Lower lobe of right lung (tissue), 2 donors: ENCODE data around the gene FHIP1B. TPM values are rescaled to one million over a fixed set of nuclear protein-coding genes. Genes with fewer than 3 reads are reported as not detected.

ENCODE experiments used
- ATAC-seq, 2 donors: fragments of 200-7000 bp; cut with Tn5 transposase; one replicate each; pipeline ENCODE4 v1.9.1; 2020 to 2022; ENCODE audit warnings: mild to moderate bottlenecking in 2 of 2, moderate library complexity in 2 of 2
- DNase-seq: peaks from one replicate; pipeline ENCODE4 v3.0.0-alpha.2; 2020
- H3K27ac ChIP-seq: fragments of 200-600 bp; one replicate; pipeline ENCODE4 v1.8.0; 2022
- H3K27me3 ChIP-seq: fragments of 200-600 bp; one replicate; pipeline ENCODE4 v1.8.0; 2022; ENCODE audit warnings: low read depth
- H3K36me3 ChIP-seq: fragments of 200-600 bp; one replicate; pipeline ENCODE4 v1.8.0; 2022; ENCODE audit warnings: mild to moderate bottlenecking
- H3K4me1 ChIP-seq: fragments of 200-600 bp; one replicate; pipeline ENCODE4 v1.8.0; 2022
- H3K4me3 ChIP-seq: fragments of 200-600 bp; one replicate; pipeline ENCODE4 v1.8.0; 2022; ENCODE audit warnings: mild to moderate bottlenecking
- H3K9me3 ChIP-seq: fragments of 200-600 bp; one replicate; pipeline ENCODE4 v1.8.0; 2022
- CTCF ChIP-seq: fragments of 200-600 bp; IDR thresholded peaks from one replicate; pipeline ENCODE4 v1.8.0; 2022; ENCODE audit warnings: antibody characterized with exemption, mild to moderate bottlenecking
- intact Hi-C: fragments of 100-400 bp; cut with DNase I; formaldehyde crosslinking; loops from one replicate; pipeline ENCODE4 v1.11.0; 2022
- total RNA-seq: library from RNA; stranded (reverse); fragmentation: NEBNext Ultra II Directional; extraction: Animal tissue kit (Norgen Biotek cat#: 25700); gene quantifications from one replicate; pipeline ENCODE4 v1.2.1, GENCODE V29; 2021
- donor health status: DM: no; HTN: yes; CAD: no; lungs with severe emphysema.

FHIP1B gene
- total RNA-seq, 1 donor from 2014 or later, result 37.1 TPM

- Histone ChIP-seq H3K27ac (no peak overlapping the region), H3K27me3 (no peaks in the 10 kb centered on the region), H3K36me3 (no peaks in the 10 kb centered on the region), H3K4me1 (peaks cover 26% of the 10 kb centered on the region), H3K9me3 (no peaks in the 10 kb centered on the region), H3K4me3 (no peak overlapping the region)
- intact Hi-C loops, result no loop called here
- DNase-seq (no peak), ATAC-seq (no peak)
- TF ChIP-seq CTCF, result no peak
Measured at GRCh38 chr11:6232899-6233298, 1.5 kb downstream of the FHIP1B start.

GRCh38 chr11:6229911-6230310 is 4.5 kb downstream of the FHIP1B start:
- Histone ChIP-seq H3K4me3 (no peak overlapping the region), H3K4me1 (peaks cover 36% of the 10 kb centered on the region), H3K27me3 (no peaks in the 10 kb centered on the region), H3K9me3 (no peaks in the 10 kb centered on the region), H3K27ac (no peak overlapping the region), H3K36me3 (no peaks in the 10 kb centered on the region)
- DNase-seq (no peak), ATAC-seq (no peak)
- intact Hi-C loops, result no loop called here
- no peak for TF ChIP-seq CTCF

- Histone ChIP-seq H3K27me3 (no peaks in the 10 kb centered on the region), H3K4me3 (no peak overlapping the region), H3K27ac (no peak overlapping the region), H3K36me3 (peaks cover 10% of the 10 kb centered on the region), H3K9me3 (no peaks in the 10 kb centered on the region), H3K4me1 (peaks cover 30% of the 10 kb centered on the region)
- ATAC-seq (no peak), DNase-seq (no peak)
- intact Hi-C loops, result no loop called here
- TF ChIP-seq CTCF, result no peak
Measured at GRCh38 chr11:6228520-6228919, 5.9 kb downstream of the FHIP1B start.

GRCh38 chr11:6225896-6226295 is 8.5 kb downstream of the FHIP1B start:
- H3K27ac ChIP-seq, result peak overlapping the region; percentile 54
- DNase-seq (no peak), ATAC-seq (peak in 1 of 2 donors; percentile 65)
- intact Hi-C loops, result no loop called here
- peaks cover 21% of the 10 kb centered on the region for H3K4me1 ChIP-seq
- H3K9me3 ChIP-seq, result no peaks in the 10 kb centered on the region
- no peak overlapping the region for H3K4me3 ChIP-seq
- H3K27me3 ChIP-seq, result no peaks in the 10 kb centered on the region
- peaks cover 36% of the 10 kb centered on the region for H3K36me3 ChIP-seq
- TF ChIP-seq CTCF, result no peak

GRCh38 chr11:6225024-6225423 is 9.4 kb downstream of the FHIP1B start:
- ATAC-seq (no peak), DNase-seq (no peak)
- Histone ChIP-seq H3K36me3 (peaks cover 45% of the 10 kb centered on the region), H3K27ac (peak overlapping the region; percentile 54), H3K4me1 (peaks cover 22% of the 10 kb centered on the region), H3K9me3 (no peaks in the 10 kb centered on the region), H3K4me3 (no peak overlapping the region), H3K27me3 (no peaks in the 10 kb centered on the region)
- no peak for TF ChIP-seq CTCF
- intact Hi-C loops, result no loop called here

GRCh38 chr11:6224421-6224820 is 10.0 kb downstream of the FHIP1B start:
- TF ChIP-seq CTCF, result no peak
- intact Hi-C loops, result no loop called here
- Histone ChIP-seq H3K4me1 (peaks cover 24% of the 10 kb centered on the region), H3K27me3 (no peaks in the 10 kb centered on the region), H3K36me3 (peaks cover 51% of the 10 kb centered on the region), H3K27ac (no peak overlapping the region), H3K9me3 (no peaks in the 10 kb centered on the region), H3K4me3 (no peak overlapping the region)
- no peak for ATAC-seq
- no peak for DNase-seq
